IPS-20b (cell line): ENCODE results near the gene ZFYVE16.
"Not testable (repeated sequence)": the region's sequence is repeated elsewhere in the genome, so short reads cannot be mapped to it uniquely, and the experiment has no call there.

Experiments used
- H3K27ac ChIP-seq: one replicate; pipeline ENCODE4 v1.5.1; 2013; ENCODE audit warnings: low read length
- H3K27me3 ChIP-seq: 2 replicates; pipeline ENCODE4 v1.6.1; 2013; ENCODE audit warnings: mild to moderate bottlenecking, low read length, inconsistent platforms; ENCODE audit not compliant: insufficient read depth
- H3K36me3 ChIP-seq: 2 replicates; pipeline ENCODE4 v1.6.1; 2013; ENCODE audit warnings: low read depth, mild to moderate bottlenecking, inconsistent platforms, low read length, moderate library complexity; ENCODE audit not compliant: insufficient read depth
- H3K4me1 ChIP-seq: 2 replicates; pipeline ENCODE4 v1.6.1; 2013; ENCODE audit warnings: mild to moderate bottlenecking, control low read depth, inconsistent platforms, low read length, moderate library complexity; ENCODE audit not compliant: insufficient read depth
- H3K4me3 ChIP-seq: 2 replicates; pipeline ENCODE4 v1.5.1; 2013; ENCODE audit warnings: mild to moderate bottlenecking, low read length, inconsistent platforms
- H3K9ac ChIP-seq: 2 replicates; pipeline ENCODE4 v1.6.1; 2013; ENCODE audit warnings: low read depth, mild to moderate bottlenecking, inconsistent platforms, low read length, moderate library complexity
- H3K9me3 ChIP-seq: 2 replicates; pipeline ENCODE4 v1.6.1; 2013; ENCODE audit warnings: mild to moderate bottlenecking, low read depth, low read length, inconsistent platforms; ENCODE audit not compliant: insufficient read depth

ZFYVE16 gene

DNA sequence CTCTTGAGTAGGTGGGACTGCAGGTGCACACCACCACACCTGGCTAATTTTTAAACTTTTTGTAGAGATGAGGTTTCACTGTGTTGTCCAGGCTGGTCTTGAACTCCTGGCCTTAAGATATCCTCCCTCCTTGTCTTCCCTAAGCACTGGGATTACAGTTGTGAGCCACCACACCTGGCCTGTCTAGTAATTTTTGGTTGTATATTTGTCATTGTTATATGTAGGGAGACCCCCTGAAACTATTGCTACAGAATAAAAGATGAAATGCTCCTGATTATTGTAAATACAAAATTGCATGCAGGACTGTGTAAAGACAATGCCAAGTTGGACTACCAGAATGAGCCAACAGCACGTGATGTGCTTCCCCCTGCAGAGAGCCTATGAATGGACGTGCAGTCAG lies 62.8 kb downstream of the ZFYVE16 start:
- peaks cover 10% of the 10 kb centered on the region for H3K9me3 ChIP-seq
- not testable (repeated sequence) for H3K9ac ChIP-seq, H3K4me1 ChIP-seq, H3K27ac ChIP-seq, H3K4me3 ChIP-seq, H3K27me3 ChIP-seq
- peaks cover 45% of the 10 kb centered on the region for H3K36me3 ChIP-seq

DNA sequence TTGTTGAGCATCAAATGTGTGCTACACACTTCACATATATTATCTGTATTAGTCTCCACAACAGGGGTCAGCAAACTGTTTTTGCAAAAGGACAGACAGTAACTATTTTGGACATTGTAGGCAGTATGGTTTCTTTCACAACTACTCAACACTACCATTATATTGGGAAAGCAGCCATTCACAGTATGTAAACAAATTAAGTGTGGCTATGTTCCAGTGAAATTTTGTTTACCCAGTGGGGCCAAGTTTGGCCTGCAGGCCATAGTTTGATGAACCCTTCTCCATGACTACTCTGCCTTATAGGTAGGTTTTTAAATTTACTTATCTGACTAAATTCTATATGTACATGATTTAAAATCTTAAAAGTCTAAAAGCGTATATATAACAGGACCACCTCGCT lies 67.1 kb downstream of the ZFYVE16 start:
- Histone ChIP-seq H3K36me3 (peaks cover 34% of the 10 kb centered on the region), H3K27me3 (no peaks in the 10 kb centered on the region), H3K4me3 (no peak overlapping the region), H3K27ac (no peak overlapping the region), H3K4me1 (peaks cover 4% of the 10 kb centered on the region; the same call in 1 of the 2 replicates), H3K9me3 (peaks cover 5% of the 10 kb centered on the region), H3K9ac (no peak overlapping the region)

DNA sequence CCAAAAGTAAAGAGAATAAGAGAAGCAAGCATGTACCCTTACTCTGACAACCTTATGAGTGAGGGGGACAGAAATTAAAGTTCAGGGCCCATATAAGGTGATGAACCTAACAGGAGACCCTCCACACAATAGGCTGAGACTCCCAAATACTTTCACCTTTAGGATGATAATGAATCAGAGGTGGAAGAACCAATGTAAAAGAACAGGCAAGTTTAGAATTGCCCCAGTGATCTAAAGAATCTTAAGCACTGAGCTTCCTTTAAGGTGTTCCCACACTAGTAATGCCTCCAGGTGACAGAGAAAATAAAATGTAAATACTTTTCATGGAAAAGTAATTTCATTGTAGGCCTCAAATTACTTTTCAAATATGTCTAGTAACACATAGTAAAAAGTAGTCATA lies 71.8 kb downstream of the ZFYVE16 start:
- Histone ChIP-seq H3K27me3 (no peaks in the 10 kb centered on the region), H3K36me3 (peaks cover 21% of the 10 kb centered on the region)

DNA sequence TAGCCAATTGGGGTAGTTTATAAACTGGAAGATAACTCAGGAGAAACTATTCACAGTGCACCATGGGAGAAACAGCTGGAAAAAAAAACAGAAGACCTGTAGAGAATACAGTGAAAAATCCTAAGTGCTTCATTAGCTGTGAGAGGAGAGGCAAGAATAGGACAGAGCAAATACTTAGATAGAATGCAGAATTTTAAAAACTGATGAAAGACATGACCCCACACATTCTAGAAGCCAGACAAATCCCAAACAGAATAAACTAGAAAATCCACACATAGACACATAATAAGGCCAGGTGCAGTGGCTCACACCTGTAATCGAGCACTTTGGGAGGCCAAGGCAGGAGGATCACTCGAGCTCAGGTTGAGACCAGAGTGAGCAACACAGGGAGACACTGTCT lies 72.5 kb downstream of the ZFYVE16 start:
- peaks cover 14% of the 10 kb centered on the region; the same call in 1 of the 2 replicates for H3K36me3 ChIP-seq
- peaks cover 4% of the 10 kb centered on the region; the same call in 1 of the 2 replicates for H3K4me1 ChIP-seq
- no peak overlapping the region for H3K9ac ChIP-seq
- no peak overlapping the region for H3K27ac ChIP-seq
- H3K9me3 ChIP-seq, result 0 out of 2 replicates have a peak, but pooled peaks cover 3% of the 10 kb centered on the region
- no peaks in the 10 kb centered on the region for H3K27me3 ChIP-seq
- H3K4me3 ChIP-seq, result no peak overlapping the region

More for the DNA sequence above, 71.8 kb downstream of the ZFYVE16 start:
- Histone ChIP-seq H3K9ac (no peak overlapping the region), H3K4me3 (no peak overlapping the region), H3K27ac (no peak overlapping the region), H3K4me1 (peaks cover 4% of the 10 kb centered on the region; the same call in 1 of the 2 replicates), H3K9me3 (0 out of 2 replicates have a peak, but pooled peaks cover 1% of the 10 kb centered on the region)

DNA sequence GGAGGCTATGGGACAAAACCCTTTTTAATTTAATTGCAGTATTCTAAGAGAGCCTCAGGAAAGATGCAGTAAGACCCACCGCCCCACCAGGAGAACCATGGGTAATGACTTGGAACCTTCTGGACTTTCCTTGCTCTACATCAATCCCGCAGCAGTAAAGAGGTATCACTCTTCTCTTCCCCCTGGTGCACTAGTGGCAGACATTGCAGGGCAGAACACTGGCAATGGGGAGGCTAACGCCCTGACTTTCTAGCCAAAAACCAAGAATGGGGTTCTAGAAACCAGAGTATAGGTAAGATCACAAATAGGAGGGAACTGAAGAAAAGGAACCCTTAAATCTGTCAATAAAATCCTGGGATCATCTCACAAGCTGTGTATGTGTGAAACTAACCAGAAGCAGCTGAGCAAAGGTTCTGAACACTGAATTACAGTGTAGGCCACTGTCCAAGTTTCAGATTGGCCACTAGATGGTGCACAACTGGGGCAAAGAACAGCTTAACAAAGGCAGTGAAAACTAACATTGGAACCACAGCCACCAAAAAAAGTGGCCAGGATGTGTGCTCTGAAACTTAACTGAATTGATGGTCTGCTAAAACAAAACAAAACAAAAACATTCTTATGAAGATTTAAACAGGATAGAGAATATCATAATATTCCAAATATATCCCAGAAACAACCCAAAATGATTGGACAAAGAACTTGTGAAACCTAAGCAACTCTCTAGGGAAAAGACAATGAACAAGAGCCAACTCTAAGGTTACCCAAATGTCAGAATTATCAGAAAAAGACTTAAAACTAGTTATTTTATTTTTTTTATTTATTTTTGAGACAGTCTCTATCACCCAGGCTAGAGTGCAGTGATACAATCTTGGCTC lies 73.4 kb downstream of the ZFYVE16 start:
- peaks cover 11% of the 10 kb centered on the region; the same call in 1 of the 2 replicates for H3K36me3 ChIP-seq
- no peak overlapping the region for H3K4me3 ChIP-seq
- H3K27me3 ChIP-seq, result peaks cover under 1% of the 10 kb centered on the region; the same call in 1 of the 2 replicates
- no peak overlapping the region for H3K9ac ChIP-seq
- H3K27ac ChIP-seq, result no peak overlapping the region
- H3K4me1 ChIP-seq, result peaks cover 4% of the 10 kb centered on the region; the same call in 1 of the 2 replicates
- H3K9me3 ChIP-seq, result 0 out of 2 replicates have a peak, but pooled peaks cover 3% of the 10 kb centered on the region

DNA sequence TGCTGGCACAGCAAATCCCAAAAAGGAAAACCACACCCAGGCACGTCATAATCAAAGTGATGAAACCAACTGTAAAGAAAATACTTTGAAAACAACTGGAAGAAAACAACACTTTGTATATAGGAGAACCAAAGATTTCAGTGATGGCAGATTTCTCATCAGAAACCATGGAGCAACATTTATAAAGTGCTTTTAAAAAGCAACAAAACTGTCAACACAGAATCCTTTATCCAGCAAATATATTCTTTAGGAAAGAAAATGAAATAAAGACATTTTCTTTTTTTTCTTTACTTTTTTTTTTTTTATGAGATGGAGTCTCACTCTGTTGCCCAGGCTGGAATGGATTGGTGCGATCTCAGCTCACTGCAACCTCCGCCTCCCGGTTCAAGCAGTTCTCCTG lies 74.7 kb downstream of the ZFYVE16 start:
- Histone ChIP-seq H3K36me3 (peaks cover 5% of the 10 kb centered on the region; the same call in 1 of the 2 replicates), H3K4me3 (no peak overlapping the region), H3K9ac (no peak overlapping the region), H3K9me3 (0 out of 2 replicates have a peak, but pooled peaks cover 3% of the 10 kb centered on the region), H3K27ac (no peak overlapping the region), H3K4me1 (peaks cover 4% of the 10 kb centered on the region; the same call in 1 of the 2 replicates), H3K27me3 (peaks cover 9% of the 10 kb centered on the region)

DNA sequence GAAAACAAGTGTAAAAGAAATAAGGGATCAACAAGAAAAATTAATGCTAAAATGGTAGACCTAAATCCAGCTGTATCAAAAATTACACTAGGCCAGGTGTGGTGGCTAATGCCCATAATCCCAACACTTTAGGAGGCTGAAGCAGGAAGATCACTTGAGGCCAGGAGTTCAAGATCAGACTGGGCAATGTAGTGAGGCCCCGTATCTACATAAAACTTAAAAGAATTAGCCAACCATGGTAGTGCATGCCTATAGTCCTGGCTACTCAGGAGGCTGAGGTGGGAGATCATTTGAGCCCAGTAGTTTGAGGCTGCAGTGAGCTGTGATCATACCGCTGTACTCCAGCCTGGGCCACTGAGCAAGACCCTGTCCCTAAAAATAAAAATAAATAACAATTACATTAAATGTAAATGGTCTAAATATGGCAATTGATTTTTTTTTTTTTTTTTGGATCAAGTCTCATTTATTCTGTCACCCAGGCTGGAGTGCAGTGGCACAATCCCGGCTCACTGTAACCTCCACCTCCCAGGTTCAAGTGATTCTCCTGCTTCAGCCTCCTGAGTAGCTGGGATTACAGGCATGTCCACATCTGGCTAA lies 75.9 kb downstream of the ZFYVE16 start:
- peaks cover 9% of the 10 kb centered on the region for H3K27me3 ChIP-seq
- peaks cover 4% of the 10 kb centered on the region; the same call in 1 of the 2 replicates for H3K4me1 ChIP-seq
- H3K4me3 ChIP-seq, result no peak overlapping the region
- H3K9ac ChIP-seq, result no peak overlapping the region
- H3K36me3 ChIP-seq, result peaks cover 3% of the 10 kb centered on the region; the same call in 1 of the 2 replicates
- H3K9me3 ChIP-seq, result 0 out of 2 replicates have a peak, but pooled peaks cover 3% of the 10 kb centered on the region
- no peak overlapping the region for H3K27ac ChIP-seq

DNA sequence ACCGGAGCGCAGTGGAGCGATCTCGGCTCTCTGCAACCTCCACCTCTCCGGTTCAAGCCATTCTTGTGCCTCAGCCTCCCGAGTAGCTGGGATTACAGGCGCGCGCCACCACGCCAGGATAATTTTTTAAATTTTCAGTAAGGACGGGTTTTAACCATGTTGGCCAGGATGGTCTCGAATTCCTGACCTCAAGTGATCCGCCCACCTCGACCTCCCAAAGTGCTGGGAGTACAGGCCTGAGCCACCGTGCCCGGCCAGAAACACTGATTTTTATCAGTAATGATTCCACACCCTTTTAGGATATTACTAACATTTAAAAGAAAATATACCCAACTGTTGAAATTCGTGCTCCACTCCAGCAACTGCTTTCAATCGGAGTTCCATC lies 79.6 kb downstream of the ZFYVE16 start:
- H3K27ac ChIP-seq, result no peak overlapping the region

DNA sequence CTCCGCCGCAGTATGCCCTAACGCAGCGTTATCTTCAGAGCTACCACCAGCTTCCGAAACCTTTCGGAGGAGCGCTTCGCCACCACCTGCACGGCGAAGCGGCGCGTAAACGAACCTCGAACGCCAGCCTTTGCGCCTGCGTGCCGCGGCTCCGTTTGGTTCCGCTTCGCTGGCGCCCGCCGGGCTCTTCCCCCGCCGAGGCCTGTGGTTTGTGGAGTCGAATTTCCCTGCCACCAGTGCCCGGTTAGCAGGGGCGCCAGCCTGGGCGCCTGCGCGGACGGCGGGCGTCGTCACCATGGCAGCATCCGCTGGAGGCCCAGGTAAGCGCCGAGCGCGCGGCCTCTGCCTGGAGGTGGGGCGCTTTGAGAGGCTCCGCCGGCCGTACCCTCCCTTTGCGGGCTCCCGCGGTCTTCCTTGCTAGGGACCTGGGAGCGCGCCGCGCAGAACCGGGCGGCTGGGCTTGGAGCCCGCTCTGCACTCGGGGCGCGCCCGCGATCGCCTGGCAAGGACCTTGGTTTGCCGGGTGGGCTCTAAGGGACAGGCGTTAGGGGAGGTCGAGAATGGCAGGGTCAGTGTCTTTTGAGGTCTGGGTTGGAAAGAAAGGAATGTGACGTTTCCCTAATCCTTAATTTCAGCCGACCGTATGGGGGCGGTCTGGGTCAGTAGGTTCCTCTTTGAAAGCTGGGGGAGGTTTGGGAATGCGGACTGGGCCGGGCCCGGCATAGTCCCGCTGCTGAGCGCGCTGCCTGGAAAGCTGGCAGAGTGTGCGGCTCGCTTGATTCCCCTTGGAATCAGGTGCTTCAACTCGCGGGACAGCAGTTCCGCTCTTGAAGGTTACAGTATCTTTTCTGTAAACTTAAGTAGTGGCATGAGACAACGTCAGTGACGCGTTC lies 80.2 kb downstream of the ZFYVE16 start, which contains the start of gene FAM151B:
Gene FAM151B, plus strand, starts transcription at position 272 of the 893 bp plus-strand sequence. Its CDS starts 24 bp downstream, at position 296.
- Histone ChIP-seq H3K4me1 (peaks cover 5% of the 10 kb centered on the region; the same call in 1 of the 2 replicates), H3K27me3 (peaks cover 9% of the 10 kb centered on the region), H3K9ac (peak within 1 kb of the TSS; percentile 77; the same call in 1 of the 2 replicates), H3K9me3 (0 out of 2 replicates have a peak, but pooled peaks cover 3% of the 10 kb centered on the region), H3K27ac (peak within 1 kb of the TSS; percentile 42), H3K36me3 (no peaks in the 10 kb centered on the region), H3K4me3 (peak within 1 kb of the TSS; percentile 81)

More for the DNA sequence above, 79.6 kb downstream of the ZFYVE16 start:
- Histone ChIP-seq H3K9me3 (0 out of 2 replicates have a peak, but pooled peaks cover 3% of the 10 kb centered on the region), H3K4me1 (no peaks in the 10 kb centered on the region; the same call in 1 of the 2 replicates), H3K27me3 (peaks cover 9% of the 10 kb centered on the region), H3K9ac (peak overlapping the region; percentile 66; the same call in 1 of the 2 replicates), H3K36me3 (peaks cover under 1% of the 10 kb centered on the region; the same call in 1 of the 2 replicates), H3K4me3 (peak overlapping the region; percentile 81)

DNA sequence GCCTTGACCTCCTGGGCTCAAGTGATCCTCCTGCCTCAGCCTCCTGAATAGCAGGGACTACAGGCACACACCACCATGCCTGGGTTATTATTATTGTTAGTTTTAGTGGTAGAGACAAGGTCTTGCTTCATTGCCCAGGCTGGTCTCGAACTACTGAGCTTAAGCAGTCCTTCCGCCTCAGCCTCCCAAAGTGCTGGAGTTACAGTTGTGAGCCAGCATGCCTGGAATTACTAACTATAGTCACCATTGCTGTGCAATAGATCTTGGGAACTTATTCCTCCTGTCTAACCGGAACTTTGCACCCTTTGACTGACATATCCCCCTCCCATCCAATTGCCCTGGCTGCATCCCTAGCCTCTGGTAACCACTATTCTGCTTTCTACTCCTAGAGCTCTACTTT lies 83.4 kb downstream of the ZFYVE16 start:
- peaks cover 9% of the 10 kb centered on the region; the same call in 1 of the 2 replicates for H3K4me1 ChIP-seq
- no peaks in the 10 kb centered on the region for H3K36me3 ChIP-seq
- H3K27ac ChIP-seq, result no peak overlapping the region
- no peaks in the 10 kb centered on the region; the same call in 1 of the 2 replicates for H3K9me3 ChIP-seq
- H3K4me3 ChIP-seq, result no peak overlapping the region
- peaks cover 8% of the 10 kb centered on the region for H3K27me3 ChIP-seq
- no peak overlapping the region for H3K9ac ChIP-seq
